Nucleus accumbens (tissue), 56 donors: ENCODE measurements around the gene CDCP2.

Source experiments
- DNase-seq, 56 donors: peaks; one replicate each; lab custom pipeline; 2025; lab: John Stamatoyannopoulos, UW

CDCP2 gene

GRCh38 chr1:54139711-54140110 lies 13.1 kb downstream of the CDCP2 start:
- DNase-seq: no peak

- DNase-seq: no peak
Measured at GRCh38 chr1:54138994-54139393, 13.8 kb downstream of the CDCP2 start.

GRCh38 chr1:54137534-54138061 lies 15.2 kb downstream of the CDCP2 start:
- no peak for DNase-seq

- DNase-seq: no peak
Measured at GRCh38 chr1:54136963-54137533, 15.8 kb downstream of the CDCP2 start.

- no peak for DNase-seq
Measured at GRCh38 chr1:54136269-54136896, 16.4 kb downstream of the CDCP2 start.

- DNase-seq: no peak
Measured at GRCh38 chr1:54135436-54136120, 17.2 kb downstream of the CDCP2 start.

- DNase-seq: no peak
Measured at GRCh38 chr1:54134295-54134694, 18.5 kb downstream of the CDCP2 start.

DNA sequence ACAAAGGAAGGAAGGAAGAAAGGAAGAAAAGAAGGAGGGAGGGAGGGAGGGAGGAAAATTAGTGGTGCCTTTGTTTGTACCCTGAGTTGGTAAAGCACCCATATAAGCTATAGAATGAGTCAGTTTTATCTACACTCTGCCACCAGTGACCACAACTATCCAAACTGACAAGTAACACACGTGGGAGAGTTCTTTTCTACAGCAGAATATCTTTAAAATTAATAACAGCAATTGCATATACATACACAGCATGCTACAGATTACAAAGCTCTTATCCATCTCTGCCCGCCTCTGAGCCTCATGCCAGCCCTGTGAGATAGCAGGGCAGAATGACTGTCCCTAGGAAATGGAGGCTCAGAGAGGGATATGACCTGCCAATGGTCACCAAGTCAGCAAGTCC lies 20.3 kb downstream of the CDCP2 start:
- no peak for DNase-seq

GRCh38 chr1:54131419-54131818 lies 21.4 kb downstream of the CDCP2 start:
- DNase-seq: no peak

DNA sequence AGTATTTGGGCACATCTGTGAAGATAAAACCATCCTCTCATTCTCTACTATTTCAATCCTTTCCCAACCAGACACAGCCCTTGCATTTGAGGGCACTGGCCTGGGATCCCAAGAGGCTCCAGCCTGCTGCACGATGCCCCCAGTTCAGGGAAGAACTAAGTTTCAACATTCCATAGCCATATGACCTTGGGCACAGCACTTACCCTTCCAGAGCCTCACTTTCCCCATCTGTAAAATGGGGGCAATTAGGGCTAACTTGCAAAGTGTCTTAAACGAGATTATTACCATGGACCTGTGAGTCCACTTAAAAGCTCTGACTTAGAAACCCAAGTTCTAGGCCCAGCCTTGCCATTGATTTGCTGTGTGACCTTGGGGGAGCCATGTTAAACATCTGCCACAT lies 22.9 kb downstream of the CDCP2 start:
- DNase-seq: no peak

DNA sequence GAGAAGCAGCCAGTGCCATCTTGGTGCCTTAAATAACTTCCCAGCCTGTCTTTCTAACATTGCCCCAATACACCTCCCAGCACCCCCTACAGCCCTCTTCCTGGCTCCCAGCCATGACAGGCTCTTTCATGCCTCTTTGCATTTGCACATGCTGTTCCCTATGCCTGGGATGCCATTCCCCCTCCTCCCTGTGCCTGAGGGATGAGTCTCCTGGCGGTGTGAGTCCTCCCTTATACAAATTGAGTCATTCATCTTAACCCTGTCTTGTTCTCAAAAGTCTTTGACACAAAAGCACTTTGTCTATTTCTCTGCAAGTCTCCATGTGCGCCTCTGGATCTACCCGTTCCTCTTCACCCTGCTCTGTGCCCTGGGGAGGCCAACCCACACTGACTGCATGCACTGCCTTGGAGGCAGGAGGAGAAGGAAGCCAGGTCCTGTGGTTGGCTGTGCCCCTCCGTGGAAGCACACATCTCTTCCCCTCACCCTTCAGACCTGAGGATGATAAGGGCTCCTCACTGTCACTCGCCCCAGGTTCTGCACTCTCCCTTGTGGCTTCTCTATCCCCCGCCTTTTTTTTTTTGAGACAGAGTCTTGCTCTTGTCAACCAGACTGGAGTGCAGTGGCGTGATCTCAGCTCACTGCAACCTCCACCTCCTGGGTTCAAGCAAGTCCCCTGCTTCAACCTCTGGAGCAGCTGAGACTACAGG lies 25.1 kb downstream of the CDCP2 start:
- DNase-seq: no peak

- no peak for DNase-seq
Measured at GRCh38 chr1:54126271-54126815, 26.5 kb downstream of the CDCP2 start.

- DNase-seq: peak in 8 of 56 donors; percentile 2 to 42 (median 8)
Measured at GRCh38 chr1:54125386-54126070, 27.3 kb downstream of the CDCP2 start.

GRCh38 chr1:54124906-54125305 lies 27.9 kb downstream of the CDCP2 start:
- DNase-seq: no peak

GRCh38 chr1:54124472-54124871 lies 28.3 kb downstream of the CDCP2 start:
- no peak for DNase-seq

DNA sequence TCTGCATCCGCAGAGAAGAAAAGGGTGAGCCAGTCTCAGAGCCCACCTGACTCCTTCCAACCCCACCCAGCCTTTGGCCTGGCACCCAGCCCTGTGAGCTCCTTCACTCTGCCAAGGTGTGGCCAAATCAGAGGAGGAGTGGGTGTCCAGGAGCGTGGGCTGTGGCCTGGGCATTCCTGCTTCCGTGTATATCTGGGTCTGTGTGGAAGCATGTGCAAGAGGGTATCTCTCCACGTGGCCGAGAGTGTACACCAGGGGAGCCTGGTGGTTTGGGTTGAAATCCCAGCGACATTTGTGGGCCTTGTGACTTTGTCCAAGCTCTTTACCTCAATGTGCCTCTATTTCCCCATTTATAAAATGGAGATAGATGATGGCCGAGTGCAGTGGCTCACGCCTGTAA lies 29.8 kb downstream of the CDCP2 start:
- DNase-seq: no peak

DNA sequence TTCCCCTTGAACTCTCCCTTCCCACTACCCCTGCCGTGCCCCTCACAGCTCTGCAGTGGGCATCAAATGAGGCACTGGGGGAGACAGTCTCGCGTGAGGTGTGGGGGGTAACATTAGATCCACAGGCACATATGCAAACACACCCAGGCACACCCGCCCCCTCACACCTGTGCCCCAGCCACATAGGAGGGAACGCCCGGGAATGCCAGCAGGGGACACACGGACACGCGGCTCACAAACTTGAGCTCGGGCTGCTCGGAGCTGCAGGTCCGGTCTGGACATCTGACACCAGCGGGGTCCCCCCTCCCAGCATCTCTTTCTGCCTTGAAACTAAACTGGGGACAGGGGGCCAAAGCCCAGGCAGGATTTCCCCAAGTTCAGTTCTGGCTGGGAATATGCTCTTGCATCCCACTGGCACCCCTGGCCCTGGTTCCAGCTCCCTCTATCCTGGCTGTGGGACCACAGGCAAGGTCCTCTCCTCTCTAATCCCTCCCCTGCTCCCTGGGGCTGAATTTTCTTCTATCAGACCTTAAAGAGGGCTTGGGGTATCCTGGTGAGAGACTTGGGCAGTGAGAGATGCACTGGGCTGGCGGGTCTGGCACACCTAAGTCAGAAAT lies 30.6 kb downstream of the CDCP2 start:
- peak in 3 of 56 donors; percentile 23 to 47 (median 31) for DNase-seq

DNA sequence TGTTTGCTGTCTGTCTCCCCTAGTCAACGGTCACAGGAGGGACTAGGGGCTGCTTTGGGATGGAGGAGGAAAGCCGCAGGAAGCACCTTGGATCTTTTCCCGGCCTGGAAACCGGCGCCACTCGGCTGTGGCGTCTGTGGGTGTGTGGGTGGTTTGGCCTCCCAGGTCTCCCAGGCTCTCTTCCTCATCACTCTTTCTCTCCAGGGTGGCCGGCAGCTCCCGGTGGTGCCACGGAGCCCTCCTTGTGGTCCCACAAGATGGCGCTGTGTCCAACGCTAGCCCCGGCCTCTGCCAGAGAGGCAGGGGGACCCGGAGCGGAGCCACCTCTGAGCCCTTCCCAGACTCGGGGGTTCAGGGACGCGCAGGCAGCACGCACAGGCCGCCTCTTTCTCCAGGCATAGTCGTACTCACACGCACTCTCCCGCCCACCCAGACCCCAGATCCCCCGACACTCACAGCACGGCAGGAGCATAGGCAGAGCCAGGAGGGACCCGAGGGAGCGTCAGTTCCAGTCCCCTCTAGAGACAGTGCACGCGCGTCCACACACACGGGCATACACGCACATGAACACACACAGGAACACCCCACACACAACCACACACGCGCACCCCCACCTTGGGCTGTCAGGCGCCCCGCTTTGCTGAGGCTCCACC lies 31.2 kb downstream of the CDCP2 start:
- DNase-seq: peak in 54 of 56 donors; percentile 5 to 86 (median 57)
